Brain microvascular endothelial cell (primary cell): Measurements from ENCODE around the gene CTDP1.

Experiments used
- DNase-seq: peaks from one replicate; pipeline ENCODE4 v3.0.0-alpha.2; 2020
- H3K27ac ChIP-seq: fragments of 250-450 bp; sonication (Bioruptor Pico); 2 replicates; pipeline ENCODE4 v1.5.1; 2020; ENCODE audit warnings: mild to moderate bottlenecking, moderate library complexity
- H3K27me3 ChIP-seq: fragments of 250-450 bp; sonication (Bioruptor Pico); replicated peaks from 2 replicates; pipeline ENCODE4 v1.5.1; 2020; ENCODE audit warnings: mild to moderate bottlenecking
- H3K36me3 ChIP-seq: fragments of 250-450 bp; sonication (Bioruptor Pico); replicated peaks from 2 replicates; pipeline ENCODE4 v1.5.1; 2020; ENCODE audit warnings: mild to moderate bottlenecking
- H3K4me3 ChIP-seq: 2 replicates; pipeline ENCODE4 v1.5.1; 2011; ENCODE audit warnings: low read depth, mild to moderate bottlenecking, control low read depth, low read length, moderate library complexity
- CTCF ChIP-seq: IDR thresholded peaks from 2 replicates; pipeline ENCODE4 v1.5.1; 2011; ENCODE audit warnings: low read depth, mild to moderate bottlenecking, moderate library complexity, low read length, control low read depth, inconsistent platforms; ENCODE audit errors: missing control alignments
- in situ Hi-C: cut with HindIII; loops from 2 replicates; pipeline ENCODE4 v1.10.0; 2017; ENCODE audit warnings: low sequenced_read_pairs, low pct_ligation_motif_present

The CTDP1 gene

GRCh38 chr18:79677840-79678239, 1.8 kb upstream of the CTDP1 start:
- no peaks in the 10 kb centered on the region for H3K36me3 ChIP-seq
- no peak for DNase-seq
- no peak overlapping the region for H3K27ac ChIP-seq
- no peak overlapping the region for H3K4me3 ChIP-seq
- no peak for TF ChIP-seq CTCF
- in situ Hi-C loops, result no loop called here
- H3K27me3 ChIP-seq, result no peaks in the 10 kb centered on the region

- H3K27me3 ChIP-seq, result no peaks in the 10 kb centered on the region
- no peak for TF ChIP-seq CTCF
- in situ Hi-C loops, result no loop called here
Observed at GRCh38 chr18:79678665-79679551, 695 bp upstream of the CTDP1 start.

GRCh38 chr18:79680100-79680879, 687 bp downstream of the CTDP1 start:
- DNase-seq, result peak; percentile 49

More at GRCh38 chr18:79678665-79679551, 695 bp upstream of the CTDP1 start:
- no peaks in the 10 kb centered on the region for H3K36me3 ChIP-seq
- peak overlapping the region; percentile 98 for H3K27ac ChIP-seq
- DNase-seq, result peak; percentile 99
- peak overlapping the region; percentile 83 for H3K4me3 ChIP-seq

GRCh38 chr18:79680891-79681339, 1.3 kb downstream of the CTDP1 start:
- H3K27me3 ChIP-seq, result no peaks in the 10 kb centered on the region
- peak overlapping the region; percentile 98 for H3K27ac ChIP-seq
- H3K36me3 ChIP-seq, result no peaks in the 10 kb centered on the region
- DNase-seq, result no peak
- H3K4me3 ChIP-seq, result peak overlapping the region; percentile 83
- TF ChIP-seq CTCF, result no peak
- in situ Hi-C loops, result no loop called here

More at GRCh38 chr18:79680100-79680879, 687 bp downstream of the CTDP1 start:
- in situ Hi-C loops, result no loop called here
- H3K36me3 ChIP-seq, result no peaks in the 10 kb centered on the region
- H3K27ac ChIP-seq, result peak overlapping the region; percentile 98
- no peaks in the 10 kb centered on the region for H3K27me3 ChIP-seq
- peak overlapping the region; percentile 83 for H3K4me3 ChIP-seq
- TF ChIP-seq CTCF, result no peak

GRCh38 chr18:79681484-79682387, 2.1 kb downstream of the CTDP1 start:
- H3K27me3 ChIP-seq, result no peaks in the 10 kb centered on the region
- in situ Hi-C loops, result no loop called here
- no peak for TF ChIP-seq CTCF
- H3K36me3 ChIP-seq, result no peaks in the 10 kb centered on the region
- no peak overlapping the region for H3K27ac ChIP-seq
- H3K4me3 ChIP-seq, result no peak overlapping the region
- no peak for DNase-seq
